ENCODE measurements around the gene NDUFS2. TPM values are rescaled to one million over a fixed set of nuclear protein-coding genes. Genes with fewer than 3 reads are reported as not detected.
"Not testable (repeated sequence)": the region's sequence is repeated elsewhere in the genome, so short reads cannot be mapped to it uniquely, and the experiment has no call there.

The NDUFS2 gene
- total RNA-seq, 2 experiments from 2014 or later: 74.2 to 82.1 TPM

DNA sequence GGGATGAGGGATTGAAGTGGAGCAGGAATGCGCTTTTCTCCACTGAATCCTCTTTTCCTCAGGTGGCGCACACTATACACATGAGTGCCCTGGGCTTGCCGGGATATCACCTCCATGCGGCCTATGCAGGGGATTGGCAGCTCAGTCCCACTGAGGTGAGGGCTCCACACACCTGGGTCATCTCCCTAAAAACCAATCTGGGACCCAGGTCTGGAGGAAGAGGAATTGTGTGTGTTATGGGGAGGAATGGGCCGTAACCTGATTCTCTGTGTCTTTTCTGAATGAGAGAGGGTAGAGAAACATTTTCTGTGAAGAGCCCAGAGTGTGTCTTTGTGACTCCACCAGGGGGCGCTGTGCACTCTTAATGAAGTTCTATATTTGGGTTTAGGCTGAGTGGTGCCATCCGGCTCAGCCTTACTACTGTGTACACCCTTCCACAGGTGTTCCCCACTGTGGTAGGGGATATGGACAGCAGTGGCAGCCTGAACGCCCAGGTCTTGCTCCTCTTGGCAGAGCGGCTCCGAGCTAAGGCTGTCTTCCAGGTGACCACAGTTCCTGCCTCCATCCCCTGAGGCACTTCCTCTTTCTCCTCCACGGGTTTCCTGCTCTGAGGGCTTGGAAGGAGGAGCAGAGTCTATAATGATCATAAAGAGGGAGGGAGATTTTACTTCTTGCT, 25.2 kb downstream of the NDUFS2 start:
- peak overlapping the region; percentile 93 for H3K27ac Mint-ChIP-seq
- DNase-seq: peak; percentile 96
- CTCF ChIA-PET: interaction anchor here (0.6 to 4.4 kb wide), 15 partner anchors 8 to 691 kb away, joined by 3 to 38 read pairs (median 4); partner anchors contain the start of genes CFAP126, FCER1G and NDUFS2
- POLR2A ChIA-PET: no interaction called here
- H3K36me3 Mint-ChIP-seq (ENCODE audit: low read depth): peaks cover 21% of the 10 kb centered on the region
- H3K4me1 Mint-ChIP-seq: peaks cover 45% of the 10 kb centered on the region
- H3K4me3 Mint-ChIP-seq: peak overlapping the region; percentile 95
- H3K27me3 Mint-ChIP-seq: no peaks in the 10 kb centered on the region
- H3K9me3 Mint-ChIP-seq: no peaks in the 10 kb centered on the region

DNA sequence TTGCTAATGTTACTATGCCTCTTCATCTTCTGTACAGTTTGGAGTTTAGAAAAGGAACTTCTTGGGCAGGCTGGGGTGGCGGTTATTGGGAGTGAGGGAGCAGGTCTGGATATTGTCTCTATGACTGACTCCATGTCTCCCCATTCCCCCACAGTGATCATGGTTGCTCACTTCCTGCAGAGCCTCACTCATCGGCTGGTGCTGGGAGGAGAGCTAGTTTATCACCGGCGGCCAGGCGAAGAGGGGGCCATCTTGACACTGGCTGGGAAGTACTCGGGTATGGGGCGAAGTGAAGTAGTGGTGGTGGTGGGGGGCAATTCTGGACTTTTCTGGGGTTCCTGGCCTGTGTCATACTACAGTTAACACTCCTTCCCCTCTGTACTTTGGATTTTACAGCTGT, 25.9 kb downstream of the NDUFS2 start:
- Mint-ChIP-seq H3K36me3 (ENCODE audit: low read depth) (peaks cover 21% of the 10 kb centered on the region), H3K27me3 (no peaks in the 10 kb centered on the region), H3K4me3 (peak overlapping the region; percentile 95), H3K9me3 (no peaks in the 10 kb centered on the region), H3K4me1 (peaks cover 45% of the 10 kb centered on the region), H3K27ac (peak overlapping the region; percentile 84)
- no peak for DNase-seq
- ChIA-PET CTCF (interaction anchor here (0.6 to 4.4 kb wide), 9 partner anchors 17 to 212 kb away, joined by 3 to 38 read pairs (median 4); partner anchors contain the start of gene NDUFS2), POLR2A (no interaction called here)

DNA sequence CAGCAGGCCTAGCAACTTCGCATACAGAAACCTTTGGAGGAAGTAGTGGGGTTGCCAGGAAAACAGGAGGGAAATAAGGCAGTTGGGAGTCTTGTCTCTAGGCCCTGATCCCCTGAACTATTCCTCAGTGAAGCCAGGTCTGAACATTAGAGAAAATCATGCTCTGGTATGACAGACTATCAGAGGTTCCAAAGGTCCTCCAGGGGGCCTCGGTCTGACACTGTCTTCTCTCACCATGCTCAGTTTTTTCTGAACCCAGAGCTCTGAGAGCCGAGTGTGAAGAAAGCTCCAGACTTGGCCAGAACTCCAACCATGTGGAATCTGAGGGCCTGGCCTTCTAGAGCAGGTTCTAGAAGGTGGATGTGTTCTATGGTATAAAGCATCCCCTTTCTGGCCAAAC, 27.7 kb downstream of the NDUFS2 start:
- H3K4me3 Mint-ChIP-seq: no peak overlapping the region
- ChIA-PET POLR2A (no interaction called here), CTCF (interaction anchor here (0.6 to 1.5 kb wide), 10 partner anchors 8 to 154 kb away, joined by 3 to 6 read pairs (median 4); partner anchors contain the start of gene NDUFS2)
- H3K36me3 Mint-ChIP-seq (ENCODE audit: low read depth): peaks cover 21% of the 10 kb centered on the region
- no peaks in the 10 kb centered on the region for H3K27me3 Mint-ChIP-seq
- H3K9me3 Mint-ChIP-seq: no peaks in the 10 kb centered on the region
- H3K27ac Mint-ChIP-seq: no peak overlapping the region
- DNase-seq: no peak
- peaks cover 40% of the 10 kb centered on the region for H3K4me1 Mint-ChIP-seq

DNA sequence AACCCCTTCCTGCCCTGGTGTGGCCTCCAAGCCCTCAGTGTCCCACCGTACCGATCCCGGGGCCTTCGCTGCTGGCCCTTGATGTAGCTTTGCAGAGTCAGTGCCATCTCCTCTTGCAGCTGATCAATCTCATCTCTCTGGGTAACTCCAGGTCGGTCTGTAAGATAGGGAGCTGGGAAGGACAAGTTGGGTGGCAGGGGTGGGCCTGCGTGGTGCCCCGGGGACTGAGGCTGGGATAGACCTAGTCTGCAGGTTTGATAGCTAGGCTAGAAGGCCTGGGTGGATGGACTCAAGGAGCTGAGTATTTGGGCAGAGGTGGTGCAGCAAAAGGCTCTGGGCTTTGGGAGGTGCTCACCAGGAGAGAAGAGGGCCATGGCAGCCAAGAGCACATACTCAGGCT, 28.6 kb downstream of the NDUFS2 start:
- Mint-ChIP-seq H3K4me3 (no peak overlapping the region), H3K27ac (no peak overlapping the region), H3K36me3 (ENCODE audit: low read depth) (peaks cover 21% of the 10 kb centered on the region), H3K27me3 (no peaks in the 10 kb centered on the region), H3K9me3 (no peaks in the 10 kb centered on the region), H3K4me1 (peaks cover 34% of the 10 kb centered on the region)
- ChIA-PET POLR2A (no interaction called here), CTCF (interaction anchor here (0.7 to 1.5 kb wide), 10 partner anchors 9 to 154 kb away, joined by 3 to 6 read pairs (median 4); partner anchors contain the start of genes NDUFS2 and PCP4L1)
- no peak for DNase-seq

DNA sequence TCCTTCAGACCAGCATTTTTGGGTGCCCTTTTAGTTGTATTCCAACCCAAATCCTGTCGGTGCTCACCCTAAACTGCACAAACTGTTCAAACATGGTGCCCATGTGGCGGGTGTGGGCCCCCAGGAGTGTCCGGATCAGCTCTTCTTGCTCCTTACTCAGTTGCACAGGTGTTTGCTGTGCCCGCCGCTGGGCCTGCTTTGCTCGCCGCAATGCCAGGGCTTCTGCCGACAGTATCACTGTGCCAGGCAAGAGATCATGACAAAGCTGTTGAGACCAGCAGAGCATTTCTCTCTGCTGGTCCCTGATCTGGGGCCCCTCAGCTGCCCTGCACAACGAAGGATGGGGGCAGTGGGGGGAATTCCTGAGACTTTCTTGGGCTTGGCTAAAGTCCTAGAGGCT, 30.9 kb downstream of the NDUFS2 start:
- no peak overlapping the region for H3K4me3 Mint-ChIP-seq
- ChIA-PET CTCF (interaction anchor here (0.8 to 1.3 kb wide), 3 partner anchors 14 to 149 kb away, joined by 3 to 4 read pairs (median 3); no protein-coding TSS in a partner anchor), POLR2A (no interaction called here)
- H3K36me3 Mint-ChIP-seq (ENCODE audit: low read depth): peaks cover 17% of the 10 kb centered on the region
- no peaks in the 10 kb centered on the region for H3K9me3 Mint-ChIP-seq
- no peak overlapping the region for H3K27ac Mint-ChIP-seq
- DNase-seq: no peak
- peaks cover 12% of the 10 kb centered on the region for H3K4me1 Mint-ChIP-seq
- no peaks in the 10 kb centered on the region for H3K27me3 Mint-ChIP-seq

DNA sequence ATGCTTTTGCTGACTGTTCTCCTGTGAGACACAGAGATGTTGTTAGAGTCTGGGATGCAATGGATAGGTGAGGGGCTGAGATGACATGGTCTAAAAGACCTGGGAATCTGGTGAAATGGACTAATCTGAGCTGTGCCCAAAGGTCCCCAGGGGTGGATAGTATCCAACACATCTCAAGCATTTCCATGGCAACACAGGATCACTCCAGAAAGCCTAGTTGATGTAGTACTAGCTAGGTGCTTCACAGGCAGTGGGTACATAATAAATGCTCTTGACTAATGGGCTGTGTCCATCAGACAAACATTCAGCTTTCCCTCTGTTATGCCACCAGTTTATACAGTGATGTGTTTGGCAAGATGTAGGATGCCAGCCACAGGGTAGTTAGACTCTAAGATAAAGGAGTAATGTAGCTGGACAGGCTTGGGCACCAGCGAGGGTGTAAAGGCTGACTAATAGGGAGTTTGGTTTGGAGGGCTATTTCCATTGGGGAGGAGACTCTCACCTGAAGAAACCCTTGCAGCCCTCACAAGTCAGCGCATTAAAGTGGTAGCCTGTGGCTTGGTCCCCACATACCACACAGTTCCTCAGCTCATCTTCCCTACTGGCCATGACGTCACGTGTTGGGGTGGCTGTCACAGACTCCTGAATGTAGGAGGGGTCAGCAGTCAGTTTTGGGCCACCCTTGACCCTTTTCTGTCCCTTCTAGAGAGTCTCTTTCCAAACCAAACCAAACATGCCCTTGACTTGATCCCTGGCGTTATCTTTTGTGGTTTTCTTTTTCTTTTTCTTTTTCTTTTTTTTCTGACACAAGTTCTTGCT, 34.0 kb downstream of the NDUFS2 start:
- no peaks in the 10 kb centered on the region for H3K9me3 Mint-ChIP-seq
- peaks cover 6% of the 10 kb centered on the region for H3K27me3 Mint-ChIP-seq
- CTCF ChIA-PET: interaction anchor here (2.0 kb wide), 1 partner anchor 10 kb away, joined by 11 read pairs; the partner anchor contains the start of gene TOMM40L
- POLR2A ChIA-PET: no interaction called here
- no peaks in the 10 kb centered on the region for H3K36me3 Mint-ChIP-seq (ENCODE audit: low read depth)
- no peak overlapping the region for H3K4me3 Mint-ChIP-seq
- peaks cover 1% of the 10 kb centered on the region for H3K4me1 Mint-ChIP-seq
- H3K27ac Mint-ChIP-seq: no peak overlapping the region
- DNase-seq: no peak

DNA sequence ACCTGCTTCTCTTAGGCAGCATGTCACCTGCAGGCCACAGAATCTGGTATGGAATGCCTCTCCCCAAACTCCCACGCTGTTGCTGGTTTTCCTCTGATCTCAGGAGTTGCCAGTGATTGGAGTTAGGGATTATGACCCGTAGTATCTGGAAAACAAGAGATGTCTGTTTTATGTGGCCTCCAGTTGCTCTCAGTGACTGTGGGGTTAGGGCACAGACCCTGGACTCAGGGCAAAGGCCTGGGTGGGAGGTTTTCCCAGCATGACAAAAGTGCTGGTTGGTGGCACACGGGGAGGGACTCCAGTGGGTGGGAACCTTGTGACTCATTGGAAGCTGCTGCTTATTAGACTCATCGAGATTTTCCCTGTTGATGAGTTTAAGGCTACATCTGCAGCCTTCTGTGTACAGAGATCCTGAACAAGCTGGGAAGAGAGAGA, 35.9 kb downstream of the NDUFS2 start, which contains the start of gene NR1I3:
TSS of gene NR1I3 (minus strand) at position 165 of the 435 bp plus-strand sequence. CDS start 1,638 bp downstream, outside the sequence.
- CTCF ChIA-PET: interaction anchor here (0.6 to 2.7 kb wide), 2 partner anchors 13 to 93 kb away, joined by 3 to 14 read pairs; partner anchors contain the start of gene TOMM40L
- DNase-seq: no peak
- Mint-ChIP-seq H3K4me3 (no peak within 1 kb of the TSS), H3K27me3 (peaks cover 17% of the 10 kb centered on the region), H3K27ac (no peak within 1 kb of the TSS), H3K36me3 (ENCODE audit: low read depth) (no peaks in the 10 kb centered on the region), H3K4me1 (no peaks in the 10 kb centered on the region), H3K9me3 (no peaks in the 10 kb centered on the region)
- POLR2A ChIA-PET: no interaction called here

DNA sequence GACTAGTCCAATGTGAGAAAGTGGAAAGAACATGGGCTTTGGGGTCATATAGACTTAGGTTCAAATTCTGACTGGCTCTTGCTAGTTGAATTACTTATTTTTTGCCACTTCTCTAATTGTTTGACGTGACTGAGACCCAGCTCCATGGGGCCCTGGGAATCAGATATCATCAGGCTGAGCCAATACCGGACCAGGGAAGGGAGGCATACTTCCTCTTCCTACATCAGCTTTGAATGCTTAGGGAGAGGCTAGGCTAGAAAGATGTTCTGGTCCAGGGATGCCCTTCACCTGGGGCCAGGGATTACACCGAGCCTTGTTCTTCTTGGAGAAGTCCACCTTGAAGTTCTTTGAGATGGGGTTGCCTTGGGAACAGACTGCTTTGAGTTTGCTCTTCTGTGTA, 39.5 kb downstream of the NDUFS2 start:
- peaks cover 20% of the 10 kb centered on the region for H3K27me3 Mint-ChIP-seq
- no peaks in the 10 kb centered on the region for H3K4me1 Mint-ChIP-seq
- ChIA-PET POLR2A (no interaction called here), CTCF (no interaction called here)
- DNase-seq: no peak
- no peak overlapping the region for H3K27ac Mint-ChIP-seq
- no peaks in the 10 kb centered on the region for H3K9me3 Mint-ChIP-seq
- no peak overlapping the region for H3K4me3 Mint-ChIP-seq
- no peaks in the 10 kb centered on the region for H3K36me3 Mint-ChIP-seq (ENCODE audit: low read depth)

DNA sequence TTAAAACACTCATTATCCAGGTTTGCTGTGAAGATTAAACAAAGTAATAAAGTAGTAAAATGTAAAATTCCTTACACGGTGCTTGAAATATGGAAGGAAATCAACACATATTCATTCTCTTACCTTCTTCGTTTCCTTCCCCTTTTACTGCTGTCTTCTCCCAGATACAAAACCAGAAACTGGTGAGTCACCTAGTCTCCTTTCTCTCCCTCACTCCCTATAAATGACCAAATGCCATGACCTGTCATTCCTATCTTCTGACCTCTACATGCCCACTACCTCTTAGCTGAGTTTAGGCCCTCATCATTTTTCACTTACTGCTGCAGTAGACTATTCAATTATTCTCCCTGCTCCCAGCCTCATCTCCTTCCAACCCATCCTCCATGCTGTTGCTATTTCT, 40.1 kb downstream of the NDUFS2 start:
- peaks cover 23% of the 10 kb centered on the region for H3K27me3 Mint-ChIP-seq
- no peaks in the 10 kb centered on the region for H3K36me3 Mint-ChIP-seq (ENCODE audit: low read depth)
- POLR2A ChIA-PET: no interaction called here
- CTCF ChIA-PET: interaction anchor here (0.5 kb wide), 1 partner anchor 16 kb away, joined by 4 read pairs; the partner anchor contains the start of gene PCP4L1
- no peak overlapping the region for H3K4me3 Mint-ChIP-seq
- no peaks in the 10 kb centered on the region for H3K9me3 Mint-ChIP-seq
- no peak for DNase-seq
- no peaks in the 10 kb centered on the region for H3K4me1 Mint-ChIP-seq
- H3K27ac Mint-ChIP-seq: no peak overlapping the region

DNA sequence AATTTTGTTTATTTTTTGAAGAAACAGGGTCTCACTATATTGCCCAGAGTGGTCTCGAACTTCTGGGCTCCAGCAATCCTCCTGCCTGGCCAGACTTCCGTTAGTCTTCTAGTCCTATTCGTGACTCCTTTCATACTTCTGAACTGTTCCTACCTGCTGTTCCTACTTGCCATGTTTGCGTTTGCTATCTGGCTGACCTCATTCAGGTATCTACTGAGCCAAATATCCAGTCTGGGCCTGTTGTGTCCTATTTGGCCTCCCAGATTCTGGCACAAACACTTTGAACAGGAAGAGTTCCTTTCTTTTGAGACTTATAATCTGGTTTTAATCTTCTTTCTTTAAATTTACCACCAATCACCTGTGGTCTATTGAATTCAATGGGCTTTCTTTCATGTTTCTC, 42.7 kb downstream of the NDUFS2 start:
- Mint-ChIP-seq H3K4me1 (no peaks in the 10 kb centered on the region), H3K9me3 (peaks cover 3% of the 10 kb centered on the region), H3K36me3 (ENCODE audit: low read depth) (no peaks in the 10 kb centered on the region), H3K27me3 (peaks cover 23% of the 10 kb centered on the region), H3K27ac (no peak overlapping the region), H3K4me3 (no peak overlapping the region)
- ChIA-PET POLR2A (no interaction called here), CTCF (interaction anchor here (2.6 kb wide), 1 partner anchor 19 kb away, joined by 14 read pairs; the partner anchor contains the start of gene TOMM40L)
- DNase-seq: no peak

DNA sequence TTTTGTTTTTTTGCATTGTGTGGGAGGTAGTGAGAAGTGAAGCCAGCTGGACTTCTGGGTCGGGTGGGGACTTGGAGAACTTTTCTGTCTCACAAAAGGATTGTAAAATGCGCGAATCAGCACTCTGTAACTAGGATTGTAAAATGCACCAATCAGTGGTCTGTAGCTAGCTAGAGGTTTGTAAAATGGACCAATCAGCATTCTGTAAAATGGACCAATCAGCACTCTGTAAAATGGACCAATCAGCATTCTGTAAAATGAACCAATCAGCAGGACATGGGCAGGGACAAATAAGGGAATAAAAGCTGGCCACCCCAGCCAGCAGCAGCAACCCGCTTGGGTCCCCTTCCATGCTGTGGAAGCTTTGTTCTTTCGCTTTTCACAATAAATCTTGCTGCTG, 47.9 kb downstream of the NDUFS2 start:
- H3K4me1 Mint-ChIP-seq; H3K9me3 Mint-ChIP-seq; DNase-seq; POLR2A ChIA-PET; H3K4me3 Mint-ChIP-seq; H3K27ac Mint-ChIP-seq; H3K27me3 Mint-ChIP-seq; H3K36me3 Mint-ChIP-seq (ENCODE audit: low read depth): not testable (repeated sequence)
- CTCF ChIA-PET: interaction anchor here (1.5 to 4.4 kb wide), 3 partner anchors 9 to 24 kb away, joined by 3 to 21 read pairs (median 5); partner anchors contain the start of genes PCP4L1 and TOMM40L

DNA sequence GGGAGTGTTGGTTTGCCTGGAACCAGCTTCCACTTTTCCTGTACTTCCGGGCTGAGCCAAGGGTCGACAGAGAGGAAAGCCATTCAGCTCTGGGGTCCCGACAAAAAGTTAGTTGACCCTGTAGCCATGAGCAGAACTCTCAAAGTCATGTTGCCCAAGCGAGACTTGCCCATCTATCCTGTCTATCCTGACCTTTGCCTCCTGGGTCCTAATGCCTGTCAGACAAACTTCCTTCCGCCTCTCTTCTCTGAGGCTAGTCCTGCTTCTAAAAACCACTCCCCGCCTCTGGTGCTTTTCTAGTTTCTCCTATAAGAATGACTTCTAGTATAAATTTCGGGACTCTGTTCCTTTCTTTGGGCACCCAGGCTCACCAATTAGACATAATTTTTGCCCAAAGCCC, 48.7 kb downstream of the NDUFS2 start:
- Mint-ChIP-seq H3K36me3 (ENCODE audit: low read depth) (no peaks in the 10 kb centered on the region), H3K27ac (no peak overlapping the region), H3K4me1 (no peaks in the 10 kb centered on the region), H3K9me3 (peaks cover 8% of the 10 kb centered on the region), H3K4me3 (no peak overlapping the region), H3K27me3 (peaks cover 12% of the 10 kb centered on the region)
- ChIA-PET CTCF (interaction anchor here (1.5 to 4.4 kb wide), 3 partner anchors 8 to 25 kb away, joined by 3 to 21 read pairs (median 5); partner anchors contain the start of genes PCP4L1 and TOMM40L), POLR2A (no interaction called here)
- DNase-seq: no peak

DNA sequence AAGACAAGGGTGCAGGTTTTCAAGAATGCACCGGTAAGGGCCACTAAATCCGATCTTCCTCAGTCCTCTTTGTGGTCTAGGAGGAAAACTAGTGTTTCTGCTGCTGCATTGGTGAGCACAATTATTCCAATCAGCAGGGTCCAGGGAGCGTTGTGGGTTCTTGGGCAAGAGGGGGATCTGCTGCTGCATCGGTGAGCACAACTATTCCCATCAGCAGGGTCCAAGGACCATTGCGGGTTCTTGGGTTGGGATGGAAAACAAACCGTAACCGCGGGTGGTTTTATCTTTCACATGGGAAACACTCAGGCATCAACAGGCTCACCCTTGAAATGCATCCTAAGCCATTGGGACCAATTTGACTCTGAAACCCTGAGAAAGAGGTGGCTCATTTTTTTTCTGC, 49.4 kb downstream of the NDUFS2 start:
- Mint-ChIP-seq H3K4me3 (no peak overlapping the region), H3K36me3 (ENCODE audit: low read depth) (no peaks in the 10 kb centered on the region), H3K9me3 (peaks cover 8% of the 10 kb centered on the region), H3K27me3 (peaks cover 11% of the 10 kb centered on the region), H3K4me1 (no peaks in the 10 kb centered on the region), H3K27ac (no peak overlapping the region)
- ChIA-PET POLR2A (no interaction called here), CTCF (no interaction called here)
- DNase-seq: no peak
